ENCODE measurements around the gene CDR2L.
"Not testable (repeated sequence)": the region's sequence is repeated elsewhere in the genome, so short reads cannot be mapped to it uniquely, and the experiment has no call there.

The CDR2L gene

GRCh38 chr17:75003957-75004355 is 16.5 kb downstream of the CDR2L start:
- no peaks in the 10 kb centered on the region for H3K9me3 ChIP-seq (ENCODE audit: control insufficient read depth, insufficient read depth, low read depth, low read length)
- H3K4me1 ChIP-seq (ENCODE audit: control insufficient read depth, insufficient read depth, low read length), result no peaks in the 10 kb centered on the region
- H3K36me3 ChIP-seq (ENCODE audit: control insufficient read depth, insufficient read depth, low read length), result peaks cover 50% of the 10 kb centered on the region
- H3K27me3 ChIP-seq (ENCODE audit: control insufficient read depth, insufficient read depth, low read length), result no peaks in the 10 kb centered on the region
- no peak overlapping the region for H3K27ac ChIP-seq (ENCODE audit: low read depth, low read length)
- no peak overlapping the region for H3K4me3 ChIP-seq (ENCODE audit: low read depth, low read length)
- no peak overlapping the region for H3K9ac ChIP-seq (ENCODE audit: low read length)

GRCh38 chr17:75004371-75004770 is 16.9 kb downstream of the CDR2L start:
- Histone ChIP-seq H3K4me3 (ENCODE audit: low read depth, low read length) (no peak overlapping the region), H3K36me3 (ENCODE audit: control insufficient read depth, insufficient read depth, low read length) (peaks cover 48% of the 10 kb centered on the region), H3K9ac (ENCODE audit: low read length) (no peak overlapping the region), H3K9me3 (ENCODE audit: control insufficient read depth, insufficient read depth, low read depth, low read length) (no peaks in the 10 kb centered on the region), H3K27me3 (ENCODE audit: control insufficient read depth, insufficient read depth, low read length) (no peaks in the 10 kb centered on the region), H3K27ac (ENCODE audit: low read depth, low read length) (no peak overlapping the region), H3K4me1 (ENCODE audit: control insufficient read depth, insufficient read depth, low read length) (no peaks in the 10 kb centered on the region)

- H3K4me1 ChIP-seq (ENCODE audit: control insufficient read depth, insufficient read depth, low read length), result no peaks in the 10 kb centered on the region
- H3K9ac ChIP-seq (ENCODE audit: low read length), result no peak overlapping the region
- peaks cover 41% of the 10 kb centered on the region for H3K36me3 ChIP-seq (ENCODE audit: control insufficient read depth, insufficient read depth, low read length)
- no peaks in the 10 kb centered on the region for H3K9me3 ChIP-seq (ENCODE audit: control insufficient read depth, insufficient read depth, low read depth, low read length)
- no peak overlapping the region for H3K4me3 ChIP-seq (ENCODE audit: low read depth, low read length)
- no peaks in the 10 kb centered on the region for H3K27me3 ChIP-seq (ENCODE audit: control insufficient read depth, insufficient read depth, low read length)
- no peak overlapping the region for H3K27ac ChIP-seq (ENCODE audit: low read depth, low read length)
Observed at GRCh38 chr17:75005291-75005690, 17.9 kb downstream of the CDR2L start.

GRCh38 chr17:75006084-75006483 is 18.7 kb downstream of the CDR2L start:
- H3K36me3 ChIP-seq (ENCODE audit: control insufficient read depth, insufficient read depth, low read length), result peaks cover 38% of the 10 kb centered on the region
- H3K4me1 ChIP-seq (ENCODE audit: control insufficient read depth, insufficient read depth, low read length); H3K27ac ChIP-seq (ENCODE audit: low read depth, low read length); H3K27me3 ChIP-seq (ENCODE audit: control insufficient read depth, insufficient read depth, low read length); H3K9ac ChIP-seq (ENCODE audit: low read length); H3K9me3 ChIP-seq (ENCODE audit: control insufficient read depth, insufficient read depth, low read depth, low read length); H3K4me3 ChIP-seq (ENCODE audit: low read depth, low read length): not testable (repeated sequence)

- no peak overlapping the region for H3K27ac ChIP-seq (ENCODE audit: low read depth, low read length)
- H3K27me3 ChIP-seq (ENCODE audit: control insufficient read depth, insufficient read depth, low read length), result no peaks in the 10 kb centered on the region
- H3K36me3 ChIP-seq (ENCODE audit: control insufficient read depth, insufficient read depth, low read length), result peaks cover 32% of the 10 kb centered on the region
- H3K4me1 ChIP-seq (ENCODE audit: control insufficient read depth, insufficient read depth, low read length), result peaks cover 2% of the 10 kb centered on the region; the same call in 1 of the 2 replicates
- no peaks in the 10 kb centered on the region for H3K9me3 ChIP-seq (ENCODE audit: control insufficient read depth, insufficient read depth, low read depth, low read length)
- H3K9ac ChIP-seq (ENCODE audit: low read length), result no peak overlapping the region
- H3K4me3 ChIP-seq (ENCODE audit: low read depth, low read length), result no peak overlapping the region
Observed at GRCh38 chr17:75006653-75007052, 19.2 kb downstream of the CDR2L start.

GRCh38 chr17:75008373-75008772 is 20.9 kb downstream of the CDR2L start:
- Histone ChIP-seq H3K4me3 (ENCODE audit: low read depth, low read length) (no peak overlapping the region), H3K9me3 (ENCODE audit: control insufficient read depth, insufficient read depth, low read depth, low read length) (no peaks in the 10 kb centered on the region), H3K27ac (ENCODE audit: low read depth, low read length) (no peak overlapping the region), H3K4me1 (ENCODE audit: control insufficient read depth, insufficient read depth, low read length) (peaks cover 9% of the 10 kb centered on the region), H3K36me3 (ENCODE audit: control insufficient read depth, insufficient read depth, low read length) (peaks cover 19% of the 10 kb centered on the region), H3K9ac (ENCODE audit: low read length) (no peak overlapping the region), H3K27me3 (ENCODE audit: control insufficient read depth, insufficient read depth, low read length) (no peaks in the 10 kb centered on the region)

GRCh38 chr17:75009139-75009724 is 21.8 kb downstream of the CDR2L start:
- peaks cover 11% of the 10 kb centered on the region for H3K36me3 ChIP-seq (ENCODE audit: control insufficient read depth, insufficient read depth, low read length)
- no peak overlapping the region for H3K4me3 ChIP-seq (ENCODE audit: low read depth, low read length)
- no peak overlapping the region for H3K9ac ChIP-seq (ENCODE audit: low read length)
- H3K4me1 ChIP-seq (ENCODE audit: control insufficient read depth, insufficient read depth, low read length), result peaks cover 15% of the 10 kb centered on the region
- H3K27me3 ChIP-seq (ENCODE audit: control insufficient read depth, insufficient read depth, low read length), result no peaks in the 10 kb centered on the region
- H3K9me3 ChIP-seq (ENCODE audit: control insufficient read depth, insufficient read depth, low read depth, low read length), result no peaks in the 10 kb centered on the region
- H3K27ac ChIP-seq (ENCODE audit: low read depth, low read length), result no peak overlapping the region

GRCh38 chr17:75010683-75011400 is 23.4 kb downstream of the CDR2L start:
- peaks cover 15% of the 10 kb centered on the region for H3K4me1 ChIP-seq (ENCODE audit: control insufficient read depth, insufficient read depth, low read length)
- no peaks in the 10 kb centered on the region for H3K27me3 ChIP-seq (ENCODE audit: control insufficient read depth, insufficient read depth, low read length)
- no peaks in the 10 kb centered on the region for H3K36me3 ChIP-seq (ENCODE audit: control insufficient read depth, insufficient read depth, low read length)
- H3K9ac ChIP-seq (ENCODE audit: low read length), result no peak overlapping the region
- H3K9me3 ChIP-seq (ENCODE audit: control insufficient read depth, insufficient read depth, low read depth, low read length), result no peaks in the 10 kb centered on the region
- H3K4me3 ChIP-seq (ENCODE audit: low read depth, low read length), result no peak overlapping the region
- H3K27ac ChIP-seq (ENCODE audit: low read depth, low read length), result no peak overlapping the region

- Histone ChIP-seq H3K4me1 (ENCODE audit: control insufficient read depth, insufficient read depth, low read length) (peaks cover 15% of the 10 kb centered on the region), H3K9ac (ENCODE audit: low read length) (peak overlapping the region; percentile 98), H3K36me3 (ENCODE audit: control insufficient read depth, insufficient read depth, low read length) (0 out of 2 replicates have a peak, but pooled peaks cover 4% of the 10 kb centered on the region), H3K27me3 (ENCODE audit: control insufficient read depth, insufficient read depth, low read length) (no peaks in the 10 kb centered on the region), H3K4me3 (ENCODE audit: low read depth, low read length) (peak overlapping the region; percentile 90), H3K27ac (ENCODE audit: low read depth, low read length) (peak overlapping the region; percentile 86), H3K9me3 (ENCODE audit: control insufficient read depth, insufficient read depth, low read depth, low read length) (no peaks in the 10 kb centered on the region)
Observed at GRCh38 chr17:75011401-75012095, 24.1 kb downstream of the CDR2L start.

GRCh38 chr17:75012096-75012345 is 24.6 kb downstream of the CDR2L start:
- H3K27ac ChIP-seq (ENCODE audit: low read depth, low read length), result peak overlapping the region; percentile 86

GRCh38 chr17:75012346-75013091 is 25.1 kb downstream of the CDR2L start, which contains the start of gene MRPL58:
TSS of gene MRPL58 (plus strand) at chr17:75012670. CDS start at chr17:75012687, 17 bp downstream.
- Histone ChIP-seq H3K9me3 (ENCODE audit: control insufficient read depth, insufficient read depth, low read depth, low read length) (no peaks in the 10 kb centered on the region), H3K27ac (ENCODE audit: low read depth, low read length) (peak within 1 kb of the TSS; percentile 86), H3K4me3 (ENCODE audit: low read depth, low read length) (peak within 1 kb of the TSS; percentile 90), H3K36me3 (ENCODE audit: control insufficient read depth, insufficient read depth, low read length) (0 out of 2 replicates have a peak, but pooled peaks cover 8% of the 10 kb centered on the region), H3K27me3 (ENCODE audit: control insufficient read depth, insufficient read depth, low read length) (no peaks in the 10 kb centered on the region), H3K4me1 (ENCODE audit: control insufficient read depth, insufficient read depth, low read length) (peaks cover 15% of the 10 kb centered on the region), H3K9ac (ENCODE audit: low read length) (peak within 1 kb of the TSS; percentile 98)

More at GRCh38 chr17:75012096-75012345, 24.6 kb downstream of the CDR2L start:
- no peaks in the 10 kb centered on the region for H3K9me3 ChIP-seq (ENCODE audit: control insufficient read depth, insufficient read depth, low read depth, low read length)
- 0 out of 2 replicates have a peak, but pooled peaks cover 8% of the 10 kb centered on the region for H3K36me3 ChIP-seq (ENCODE audit: control insufficient read depth, insufficient read depth, low read length)
- H3K4me3 ChIP-seq (ENCODE audit: low read depth, low read length), result peak overlapping the region; percentile 90
- H3K27me3 ChIP-seq (ENCODE audit: control insufficient read depth, insufficient read depth, low read length), result no peaks in the 10 kb centered on the region
- peaks cover 15% of the 10 kb centered on the region for H3K4me1 ChIP-seq (ENCODE audit: control insufficient read depth, insufficient read depth, low read length)
- H3K9ac ChIP-seq (ENCODE audit: low read length), result peak overlapping the region; percentile 98

Data from HUES6 (cell line).